ENCODE results near the gene KLK8.
"Not testable (repeated sequence)": the region's sequence is repeated elsewhere in the genome, so short reads cannot be mapped to it uniquely, and the experiment has no call there.

KLK8 gene

GRCh38 chr19:51016798-51017683 is 15.6 kb upstream of the KLK8 start:
- peak; percentile 68 for DNase-seq (ENCODE audit: low spot score)

DNA sequence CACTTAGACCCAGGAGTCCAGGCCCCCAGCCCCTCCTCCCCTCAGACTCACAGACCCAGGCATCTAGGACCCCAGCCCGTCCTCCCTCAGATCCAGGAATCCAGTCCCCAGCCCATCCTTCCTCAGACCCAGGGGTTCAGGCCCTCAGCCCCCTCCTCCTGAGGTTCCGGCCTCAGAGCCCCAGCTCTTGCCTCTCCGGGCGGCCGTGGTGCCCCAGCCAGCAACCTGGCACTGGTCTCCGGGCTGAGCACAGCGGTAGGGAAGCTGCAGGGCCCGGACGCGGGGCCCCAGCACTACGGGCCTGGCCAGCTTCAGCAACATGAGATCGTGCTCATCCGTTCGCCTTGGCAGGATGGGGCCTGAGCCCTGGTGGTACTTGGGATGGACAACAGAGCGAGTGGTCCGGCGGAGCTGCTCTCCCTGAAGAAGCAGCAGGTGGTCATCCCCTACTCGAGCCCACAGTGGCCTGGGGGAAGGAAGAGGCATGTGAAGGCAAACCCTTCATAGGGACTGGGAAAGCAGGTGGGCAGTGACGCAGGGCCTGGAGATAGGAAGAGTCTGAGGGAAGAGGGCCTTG is 14.4 kb upstream of the KLK8 start:
- no peak for DNase-seq (ENCODE audit: low spot score)

DNA sequence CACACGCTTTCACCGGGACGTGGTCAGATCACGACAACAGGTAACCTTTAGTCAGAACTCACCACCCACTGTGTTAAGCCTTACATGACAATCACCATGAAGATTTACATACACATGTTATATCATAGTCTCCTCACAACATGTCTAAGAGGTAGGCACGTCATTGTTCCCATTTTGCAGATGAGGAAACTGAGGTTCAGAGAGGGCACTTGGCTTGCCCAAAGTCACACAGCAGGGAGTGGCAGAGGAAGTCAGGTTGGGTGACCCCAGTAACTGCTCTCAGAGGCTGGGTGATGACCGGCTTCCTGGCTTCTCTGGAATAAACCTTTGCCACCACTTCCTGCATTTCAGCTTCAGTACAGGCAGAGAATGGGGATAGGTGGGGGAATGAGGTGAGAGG is 12.8 kb upstream of the KLK8 start:
- no peak for DNase-seq (ENCODE audit: low spot score)

DNA sequence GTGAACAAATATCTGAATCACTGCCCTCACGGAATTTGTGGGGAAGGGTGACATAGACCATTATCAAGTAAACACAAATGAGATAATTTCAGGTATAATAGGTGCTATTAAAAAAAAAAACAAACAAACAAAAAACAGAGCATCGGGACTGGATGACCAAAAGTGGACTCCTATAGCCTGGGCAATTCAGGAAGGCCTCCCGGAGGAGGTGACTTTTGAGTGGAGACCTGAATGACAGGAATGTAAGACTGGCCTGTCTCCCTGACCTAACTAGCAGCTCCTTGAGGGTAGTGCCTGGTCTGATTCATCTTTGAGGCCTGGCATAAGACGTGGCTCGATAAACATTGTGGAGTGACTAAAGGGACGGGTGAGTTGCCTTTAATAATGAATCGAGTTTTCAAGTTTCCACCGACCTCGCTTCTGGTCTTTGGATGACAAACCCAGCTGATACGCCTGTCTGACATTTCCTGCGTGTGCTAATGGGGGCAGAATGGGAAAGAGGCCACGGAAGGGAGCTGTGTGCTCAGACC is 11.3 kb upstream of the KLK8 start:
- no peak for DNase-seq (ENCODE audit: low spot score)

DNA sequence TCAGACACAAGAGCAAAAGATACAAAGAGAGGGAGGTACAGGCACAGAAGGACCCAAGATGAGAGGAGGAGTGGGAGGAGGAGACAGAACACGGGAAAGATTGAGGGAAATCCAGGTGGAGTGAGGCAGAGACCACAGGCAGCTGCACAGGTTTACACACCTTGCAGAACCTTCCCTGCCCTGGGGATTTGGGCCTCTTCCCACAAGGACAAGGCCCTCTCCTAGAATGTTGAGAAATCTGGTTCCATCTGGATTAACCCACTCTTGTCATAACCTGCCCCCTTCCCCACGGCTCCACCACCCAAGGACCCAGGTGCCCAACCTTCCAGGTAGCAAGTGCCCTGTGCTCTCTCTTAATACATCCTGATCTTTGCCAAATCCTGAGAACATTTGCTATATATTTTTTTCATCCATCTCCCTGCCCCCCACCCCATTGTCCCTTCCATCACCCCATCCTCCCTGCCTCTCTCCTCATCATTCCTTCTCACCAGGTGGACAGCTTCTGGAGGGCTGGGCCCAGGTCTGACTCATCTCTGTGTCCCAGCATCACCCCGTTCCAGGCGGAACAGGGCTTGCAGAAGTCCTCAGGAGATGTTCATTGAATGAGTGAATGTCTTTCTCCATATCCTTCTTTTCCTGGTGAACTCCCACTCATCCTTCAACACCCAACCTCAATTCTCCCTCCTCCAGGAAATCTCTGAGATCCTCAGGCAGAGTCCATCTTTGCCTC is 8.8 kb upstream of the KLK8 start:
- no peak for DNase-seq (ENCODE audit: low spot score)

DNA sequence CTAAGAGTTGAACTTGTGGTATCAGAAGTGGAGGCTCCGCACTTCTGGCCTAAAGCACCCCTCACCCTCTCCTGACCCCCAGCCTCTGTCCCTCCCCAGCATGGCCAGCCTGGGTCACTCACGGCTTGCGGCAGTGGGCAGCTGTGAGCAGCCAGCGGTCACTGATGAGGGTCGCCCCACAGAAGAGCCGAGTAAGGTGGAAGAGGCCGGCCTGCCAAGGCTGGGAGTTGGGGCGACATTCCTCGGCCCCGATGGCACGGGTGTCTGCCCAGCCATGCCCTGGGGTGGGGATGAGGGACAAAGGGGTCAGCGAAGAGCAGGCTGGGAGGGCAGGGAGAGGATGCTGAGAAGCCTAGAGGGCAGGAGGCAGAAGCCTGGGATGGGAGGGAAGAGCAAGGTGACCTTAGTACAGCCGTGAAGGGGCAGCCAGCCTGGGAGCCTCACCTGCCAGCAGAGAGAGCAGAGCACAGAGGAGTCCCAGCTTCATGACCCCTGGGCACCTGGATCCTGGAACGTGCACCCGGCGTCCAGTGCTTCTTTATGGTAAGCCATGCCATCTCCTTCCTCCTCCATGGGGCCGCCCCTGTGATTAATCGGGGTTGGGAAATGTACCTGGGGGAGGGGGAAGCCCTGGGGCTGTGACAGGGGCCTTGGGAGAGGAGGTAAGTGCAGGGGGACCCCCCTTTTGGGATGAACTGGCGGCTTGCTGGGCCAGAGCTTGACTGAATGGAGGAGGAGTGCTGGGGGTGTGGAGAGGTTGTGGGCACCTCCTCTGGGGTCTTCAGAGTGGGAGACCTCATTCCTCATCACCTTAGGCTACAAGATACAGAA is 7.9 kb upstream of the KLK8 start:
- no peak for DNase-seq (ENCODE audit: low spot score)

GRCh38 chr19:51007488-51007887 is 6.1 kb upstream of the KLK8 start:
- no peak for DNase-seq (ENCODE audit: low spot score)

GRCh38 chr19:51006406-51006805 is 5.0 kb upstream of the KLK8 start:
- DNase-seq (ENCODE audit: low spot score) = no peak

GRCh38 chr19:51005248-51005647 is 3.8 kb upstream of the KLK8 start:
- DNase-seq (ENCODE audit: low spot score) = no peak

DNA sequence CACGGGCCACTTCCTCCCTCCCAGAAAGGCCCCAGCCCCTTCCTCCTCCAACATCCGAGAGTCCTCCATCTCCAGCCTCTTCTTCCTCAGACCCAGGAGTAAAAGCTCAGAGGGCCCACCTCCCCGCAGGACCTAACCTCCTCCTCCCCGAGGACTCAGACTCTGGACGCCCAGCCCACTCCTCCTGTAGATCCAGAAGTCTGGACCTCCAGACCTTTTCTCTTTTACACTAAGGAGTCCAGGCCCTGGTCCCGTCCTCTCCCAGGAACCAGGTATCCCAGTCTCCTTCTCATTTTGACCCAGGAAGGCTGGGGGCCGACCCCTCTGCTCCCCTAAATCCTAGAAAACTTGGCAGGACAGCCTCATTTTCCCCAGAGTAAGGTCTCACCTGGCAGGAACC is 1.9 kb upstream of the KLK8 start:
- no peak for DNase-seq (ENCODE audit: low spot score)

DNA sequence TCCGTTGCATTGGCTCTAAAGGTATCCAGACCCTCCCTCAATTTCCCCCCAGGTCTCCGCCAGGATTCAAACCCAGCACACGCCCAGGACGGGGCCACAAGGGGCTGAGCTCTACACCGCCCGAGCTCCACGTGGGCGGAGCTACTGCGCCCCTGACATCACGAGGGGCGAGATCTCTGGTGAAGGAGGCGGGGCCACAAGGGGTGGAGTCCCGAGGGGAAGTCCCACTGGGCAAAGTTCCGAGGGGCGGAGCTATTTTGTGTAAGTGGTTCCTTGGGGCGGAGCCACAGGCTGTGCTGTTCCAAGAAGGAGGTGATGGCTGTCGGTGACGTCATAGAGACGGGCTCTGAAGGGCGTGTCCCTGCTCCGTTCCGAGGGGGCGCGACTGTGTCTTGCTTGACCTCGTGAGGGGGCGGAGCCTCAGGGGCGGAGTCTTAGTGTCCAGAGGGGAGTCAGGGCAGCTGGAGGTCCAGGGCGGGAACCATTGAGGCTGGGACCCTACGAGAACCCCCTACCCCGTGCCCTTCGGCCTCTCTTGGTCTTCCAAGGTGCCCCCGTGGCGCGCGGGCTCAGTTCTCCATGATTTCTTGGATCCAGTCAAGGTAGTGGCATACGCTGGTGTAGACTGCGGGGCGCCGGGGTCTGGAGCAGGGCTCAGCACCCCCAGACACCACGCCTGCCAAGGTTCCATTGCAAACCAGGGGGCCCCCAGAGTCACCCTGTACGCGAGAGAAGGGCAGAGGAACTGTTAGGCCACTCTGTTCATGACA is 1.3 kb upstream of the KLK8 start:
- no peak for DNase-seq (ENCODE audit: low spot score)

DNA sequence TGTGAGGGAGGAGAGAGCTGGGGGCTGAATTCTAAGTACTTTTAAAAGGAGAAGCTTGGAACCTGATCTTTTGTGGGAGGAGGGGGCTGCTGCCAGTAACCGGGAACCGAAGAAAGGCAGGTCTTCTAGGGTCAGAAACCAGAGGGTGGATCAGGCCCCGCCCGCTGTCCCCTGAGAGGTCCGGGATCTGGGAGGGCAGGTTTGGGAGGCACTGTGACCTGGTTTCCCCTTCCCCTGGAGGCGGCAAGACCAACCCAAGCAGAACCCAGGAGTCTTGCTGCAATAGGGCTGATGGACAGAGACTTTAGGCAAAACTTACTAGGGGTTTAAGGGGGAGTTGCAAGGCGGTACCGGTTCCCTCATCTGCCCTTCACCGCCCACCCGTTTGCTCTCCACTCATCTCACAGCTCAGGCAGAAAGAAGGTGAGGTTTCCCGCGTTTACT is 707 bp upstream of the KLK8 start:
- DNase-seq (ENCODE audit: low spot score) = no peak

DNA sequence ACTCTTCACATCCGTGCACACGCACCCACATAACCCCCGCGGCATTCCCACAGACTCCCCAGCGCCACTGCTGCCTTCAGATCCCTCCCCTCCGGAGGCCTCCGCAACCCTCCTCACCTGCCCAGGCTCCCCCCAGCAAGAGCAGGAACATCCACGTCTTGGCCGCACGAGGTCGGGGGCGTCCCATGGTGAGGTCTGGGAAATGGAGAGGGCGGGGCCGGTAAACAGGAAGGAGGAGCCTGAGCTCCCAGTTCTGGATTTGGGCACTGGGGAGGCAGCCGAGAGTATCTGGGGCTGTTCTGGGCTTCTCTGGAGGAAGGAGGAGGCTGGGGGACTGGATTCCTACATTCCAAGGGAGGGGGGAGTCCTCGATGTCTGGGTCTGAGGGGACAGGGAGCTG is 423 bp downstream of the KLK8 start:
- no peak for DNase-seq (ENCODE audit: low spot score)

DNA sequence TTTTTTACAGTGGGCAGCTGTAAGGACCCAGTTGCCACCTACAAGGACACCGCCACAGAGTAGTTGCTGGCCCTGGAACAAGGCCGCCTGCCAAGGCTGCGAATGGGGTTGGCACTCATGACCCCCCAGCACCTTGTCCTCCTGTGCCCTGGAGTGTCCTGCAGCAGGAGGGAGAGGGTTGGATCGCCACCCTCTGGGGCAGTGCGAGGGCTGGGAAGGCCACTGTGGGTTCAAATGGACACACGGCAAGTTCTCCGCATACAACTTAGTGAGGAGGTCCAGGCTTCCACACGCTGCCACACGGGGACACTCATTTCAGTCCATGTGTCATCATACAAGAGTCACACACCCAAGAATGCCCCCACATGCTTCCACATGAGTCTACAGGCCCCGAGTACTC is 978 bp downstream of the KLK8 start:
- no peak for DNase-seq (ENCODE audit: low spot score)

- no peak for DNase-seq (ENCODE audit: low spot score)
Measured at GRCh38 chr19:50998686-50999085, 2.7 kb downstream of the KLK8 start.

DNA sequence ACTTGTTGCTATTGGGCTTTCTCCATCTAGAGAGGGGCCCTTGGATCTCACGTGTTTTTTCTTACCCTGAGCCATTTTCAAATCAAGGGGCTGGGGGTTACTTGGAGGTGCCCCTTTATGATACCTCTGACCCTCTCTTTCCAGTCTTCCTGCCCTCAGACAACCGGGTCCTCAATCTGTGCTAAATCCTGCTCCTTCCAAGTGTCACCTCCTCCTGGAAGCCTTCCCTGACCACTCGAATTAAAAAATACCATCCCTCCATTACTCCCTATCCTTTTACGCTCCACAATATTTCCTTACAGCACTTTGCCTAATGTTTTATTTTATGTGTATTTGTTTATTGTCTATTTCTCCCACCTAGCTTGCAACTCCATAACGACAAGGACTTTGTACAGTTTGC is 3.3 kb downstream of the KLK8 start:
- no peak for DNase-seq (ENCODE audit: low spot score)

DNA sequence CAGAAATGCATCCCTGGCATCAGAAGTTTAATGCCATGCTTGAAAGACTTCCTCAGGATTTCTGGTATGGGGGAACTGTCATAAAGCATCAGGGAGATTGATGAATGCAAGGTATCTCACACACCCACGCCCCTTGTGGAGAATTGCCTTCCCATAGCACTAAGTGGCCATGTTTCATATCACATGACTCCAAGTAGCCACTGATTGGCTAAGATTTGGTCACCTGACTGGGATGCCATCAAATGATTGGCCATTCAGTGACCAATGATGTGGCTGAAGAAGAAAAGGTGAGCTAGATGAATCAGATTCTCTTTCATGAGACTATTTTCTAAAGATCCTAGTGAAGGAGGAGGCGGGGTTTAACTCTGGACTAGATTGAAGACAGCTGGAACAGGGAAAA is 7.3 kb downstream of the KLK8 start:
- no peak for DNase-seq (ENCODE audit: low spot score)

- DNase-seq (ENCODE audit: low spot score) = no peak
Measured at GRCh38 chr19:50992666-50993035, 8.8 kb downstream of the KLK8 start.

DNA sequence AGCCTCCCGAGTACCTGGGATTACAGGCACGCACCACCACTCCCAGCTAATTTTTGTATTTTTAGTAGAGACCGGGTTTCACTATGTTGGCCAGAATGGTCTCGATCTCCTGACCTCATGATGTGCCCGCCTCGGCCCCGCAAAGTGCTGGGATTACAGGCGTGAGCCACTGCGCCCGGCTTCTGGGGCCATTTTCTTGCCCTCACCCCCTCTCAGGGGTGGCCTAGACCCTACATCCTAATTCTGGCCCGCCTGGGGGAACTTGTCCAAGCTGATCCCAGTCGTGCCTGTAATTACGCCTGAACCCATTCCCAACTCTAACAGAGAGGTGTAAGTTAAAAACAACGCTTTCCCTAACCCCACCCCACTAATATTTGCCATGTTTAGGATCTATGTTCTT is 17.0 kb downstream of the KLK8 start:
- not testable (repeated sequence) for DNase-seq (ENCODE audit: low spot score)

- DNase-seq (ENCODE audit: low spot score) = no peak
Measured at GRCh38 chr19:50983625-50984292, 17.6 kb downstream of the KLK8 start, which contains the start of gene KLK7. Gene KLK7 (minus strand): TSS chr19:50983917. CDS start chr19:50982399, 1,518 bp downstream.

GRCh38 chr19:50982186-50982585 is 19.2 kb downstream of the KLK8 start:
- no peak for DNase-seq (ENCODE audit: low spot score)

Data from AG08396 (cell line).